Upper lobe of left lung (tissue), 6 donors: ENCODE measurements around the gene ARV1. TPM values are rescaled to one million over a fixed set of nuclear protein-coding genes. Genes with fewer than 3 reads are reported as not detected.
A peak's percentile ranks its signal among the peaks of the same experiment; 100 is the strongest.
"Not testable (repeated sequence)": the region's sequence is repeated elsewhere in the genome, so short reads cannot be mapped to it uniquely, and the experiment has no call there.

Experiments
- ATAC-seq, 2 donors: fragments of 200-7000 bp; cut with Tn5 transposase; one replicate each; pipeline ENCODE4 v1.9.1; 2022; ENCODE audit warnings: mild to moderate bottlenecking in 2 of 2, moderate library complexity in 2 of 2; ENCODE audit not compliant: low FRiP score in 2 of 2
- DNase-seq, 2 donors: peaks; one replicate each; pipeline ENCODE4 v3.0.0-alpha.2; 2019 to 2020
- H3K27ac ChIP-seq, 4 donors: fragments of 200-600 bp; sonication (generic); one replicate each; pipeline ENCODE4 v1.5.1; 2016 to 2019
- H3K27me3 ChIP-seq, 4 donors: fragments of 200-600 bp; sonication (generic); one replicate each; pipeline ENCODE4 v1.5.1; 2017 to 2019
- H3K36me3 ChIP-seq, 4 donors: fragments of 200-600 bp; sonication (generic); one replicate each; pipeline ENCODE4 v1.5.1; 2016 to 2019
- H3K4me1 ChIP-seq, 4 donors: fragments of 200-600 bp; sonication (generic); one replicate each; pipeline ENCODE4 v1.5.1; 2018 to 2019
- H3K4me3 ChIP-seq, 4 donors: fragments of 200-600 bp; sonication (generic); one replicate each; pipeline ENCODE4 v1.5.1; 2017 to 2019; ENCODE audit warnings: mild to moderate bottlenecking in 2 of 4, moderate library complexity in 1 of 4
- H3K9me3 ChIP-seq, 4 donors: fragments of 200-600 bp; sonication (generic); one replicate each; pipeline ENCODE4 v1.5.1; 2018 to 2019
- CTCF ChIP-seq, 6 experiments: fragments of 450-650 bp in 4 of 6; fragments of 200-600 bp in 2 of 6; sonication (generic) in 2 of 6; IDR thresholded peaks; one replicate each; pipeline ENCODE4 v1.5.1; 2016 to 2019; ENCODE audit warnings: antibody characterized with exemption in 6 of 6
- EP300 ChIP-seq, 4 donors: sonication (generic); formaldehyde crosslinking; IDR thresholded peaks; one replicate each; pipeline ENCODE4 v1.5.1; 2017; ENCODE audit warnings: antibody characterized with exemption in 4 of 4, control low read depth in 2 of 4
- POLR2A ChIP-seq, 4 donors: fragments of 450-650 bp; IDR thresholded peaks; one replicate each; pipeline ENCODE4 v1.5.1; 2016 to 2017; ENCODE audit warnings: antibody characterized with exemption in 4 of 4, mild to moderate bottlenecking in 2 of 4
- POLR2AphosphoS5 ChIP-seq, 2 donors: sonication (generic); formaldehyde crosslinking; IDR thresholded peaks; one replicate each; pipeline ENCODE4 v1.5.1; 2017; ENCODE audit warnings: antibody characterized with exemption in 2 of 2
- WGBS, 2 donors: methylation state at CpG; one replicate each; pipeline ENCODE4 v1.1.5; 2017 to 2018; 5-methylcytosine and 5-hydroxymethylcytosine counted together
- total RNA-seq, 6 donors: library from RNA; depleted of rRNA in 4 of 6; stranded (reverse); fragments of >200 nt in 4 of 6; gene quantifications; one replicate each; pipeline versions ENCODE4 v1.1.0 to v1.2.1, GENCODE V29; 2016 to 2021
- donor health status: DM: no; HTN: no; CAD: no; lungs with moderate emphysema.
- donor health status: DM: no; HTN: yes; CAD: no; lungs with severe emphysema.

ARV1 gene
- total RNA-seq, 6 donors from 2014 or later = 2.3 to 25.2 (median 19.6) TPM

- ATAC-seq (peak in 1 of 2 donors; percentile 2), DNase-seq (peak in 1 of 2 donors; percentile 88)
- H3K27ac ChIP-seq = peak overlapping the region; percentile 39 to 89 (median 78)
- peaks cover 10 to 40% (median 17%) of the 10 kb centered on the region in 4 donors for H3K4me1 ChIP-seq
- peaks cover 0 to 11% (median 3%) of the 10 kb centered on the region in 4 donors for H3K9me3 ChIP-seq
- WGBS, 2 donors = 5 to 8% methylated on average over 15 to 31 of the region's 37 CpGs
- TF ChIP-seq POLR2A (IDR thresholded peaks at IDR 0.05) (no peak), POLR2AphosphoS5 (IDR thresholded peaks at IDR 0.05) (no peak), EP300 (IDR thresholded peaks at IDR 0.05) (no peak), CTCF (IDR thresholded peaks at IDR 0.05) (no peak)
- no peaks in the 10 kb centered on the region for H3K36me3 ChIP-seq
- H3K4me3 ChIP-seq = peak overlapping the region in 3 of 4 donors; percentile 72 to 96 (median 85)
- peaks cover 0 to 9% (median 0%) of the 10 kb centered on the region in 4 donors for H3K27me3 ChIP-seq
These were observed 62.2 kb downstream of the ARV1 start for GRCh38 chr1:231040800-231041718.

DNA sequence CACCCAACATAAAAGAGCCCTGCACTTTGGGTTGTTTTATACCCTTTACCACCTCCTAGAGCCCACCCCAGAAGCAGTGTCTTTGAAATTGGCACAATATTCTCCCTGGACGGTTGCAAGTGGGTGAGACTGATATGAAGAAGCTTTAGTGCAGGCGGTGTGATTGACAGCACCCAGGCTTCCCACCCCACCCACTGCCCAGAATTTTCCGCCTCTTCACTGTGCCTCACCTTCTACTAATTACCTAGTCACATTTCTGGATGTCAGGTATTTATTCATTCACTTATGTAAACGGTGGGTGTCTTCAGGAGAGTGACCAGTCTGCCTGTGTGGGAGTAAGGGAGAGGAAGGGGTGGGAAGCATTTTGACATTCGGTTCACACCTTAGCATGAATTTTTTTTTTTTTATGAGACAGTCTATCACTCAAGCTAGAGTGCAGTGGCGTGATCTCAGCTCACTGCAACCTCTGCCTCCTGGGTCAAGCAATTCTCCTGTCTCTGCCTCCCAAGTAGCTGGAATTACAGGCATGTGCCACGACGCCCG is 62.9 kb downstream of the ARV1 start:
- no peaks in the 10 kb centered on the region for H3K36me3 ChIP-seq
- H3K27me3 ChIP-seq = peaks cover 0 to 9% (median 0%) of the 10 kb centered on the region in 4 donors
- H3K9me3 ChIP-seq = peaks cover 0 to 11% (median 3%) of the 10 kb centered on the region in 4 donors
- ATAC-seq = no peak
- WGBS, 2 donors = 76 to 78% methylated on average over 9 of the region's 9 CpGs
- no peak for DNase-seq
- TF ChIP-seq POLR2A (IDR thresholded peaks at IDR 0.05) = no peak
- no peak for TF ChIP-seq EP300 (IDR thresholded peaks at IDR 0.05)
- no peak for TF ChIP-seq CTCF (IDR thresholded peaks at IDR 0.05)
- no peak for TF ChIP-seq POLR2AphosphoS5 (IDR thresholded peaks at IDR 0.05)
- H3K27ac ChIP-seq = peak overlapping the region in 1 of 4 donors; percentile 76
- H3K4me3 ChIP-seq = no peak overlapping the region
- peaks cover 10 to 35% (median 13%) of the 10 kb centered on the region in 4 donors for H3K4me1 ChIP-seq

GRCh38 chr1:231044588-231044987 is 65.7 kb downstream of the ARV1 start:
- peaks cover 5 to 20% (median 14%) of the 10 kb centered on the region in 4 donors for H3K4me1 ChIP-seq
- no peak overlapping the region for H3K27ac ChIP-seq
- H3K9me3 ChIP-seq = peaks cover 0 to 11% (median 3%) of the 10 kb centered on the region in 4 donors
- ATAC-seq = no peak
- 92 to 94% methylated on average over 1 of the region's 1 CpG for WGBS, 2 donors
- no peak for DNase-seq
- H3K36me3 ChIP-seq = no peaks in the 10 kb centered on the region
- no peak for TF ChIP-seq EP300 (IDR thresholded peaks at IDR 0.05)
- no peak for TF ChIP-seq POLR2AphosphoS5 (IDR thresholded peaks at IDR 0.05)
- TF ChIP-seq CTCF (IDR thresholded peaks at IDR 0.05) = no peak
- no peak for TF ChIP-seq POLR2A (IDR thresholded peaks at IDR 0.05)
- H3K4me3 ChIP-seq = no peak overlapping the region
- H3K27me3 ChIP-seq = peaks cover 0 to 4% (median 0%) of the 10 kb centered on the region in 4 donors

DNA sequence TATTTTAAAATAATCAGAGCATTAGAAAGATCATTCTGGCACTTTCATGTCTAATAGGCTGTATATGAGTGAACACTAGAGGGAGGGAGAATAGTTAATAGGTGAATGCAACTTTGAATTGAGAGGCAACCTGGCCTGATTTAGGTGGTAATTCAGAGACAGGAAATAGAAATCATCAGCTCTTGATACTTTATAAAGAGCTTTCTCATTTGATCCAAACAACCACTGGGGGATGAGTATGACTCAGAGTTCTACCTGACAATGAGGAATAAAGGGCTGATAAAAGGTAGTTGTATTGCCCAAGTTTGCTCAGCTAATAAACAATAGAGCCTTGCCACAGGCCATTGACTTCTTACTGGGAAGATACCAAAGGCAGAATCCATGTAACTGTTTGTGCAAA is 66.4 kb downstream of the ARV1 start:
- TF ChIP-seq POLR2A (IDR thresholded peaks at IDR 0.05) = no peak
- no peak for TF ChIP-seq EP300 (IDR thresholded peaks at IDR 0.05)
- TF ChIP-seq POLR2AphosphoS5 (IDR thresholded peaks at IDR 0.05) = no peak
- no peak for TF ChIP-seq CTCF (IDR thresholded peaks at IDR 0.05)
- ATAC-seq = no peak
- peaks cover 0 to 11% (median 3%) of the 10 kb centered on the region in 4 donors for H3K9me3 ChIP-seq

GRCh38 chr1:231045921-231046729 is 67.2 kb downstream of the ARV1 start:
- not testable (repeated sequence) for H3K27ac ChIP-seq, DNase-seq, ATAC-seq, H3K36me3 ChIP-seq, H3K27me3 ChIP-seq, H3K4me3 ChIP-seq
- 73 to 83% methylated on average over 10 of the region's 10 CpGs for WGBS, 2 donors
- peaks cover 0 to 11% (median 3%) of the 10 kb centered on the region in 4 donors for H3K9me3 ChIP-seq
- H3K4me1 ChIP-seq = peaks cover 0 to 12% (median 4%) of the 10 kb centered on the region in 4 donors

More for the DNA sequence above, 66.4 kb downstream of the ARV1 start:
- H3K27ac ChIP-seq = no peak overlapping the region
- H3K4me1 ChIP-seq = peaks cover 5 to 20% (median 12%) of the 10 kb centered on the region in 4 donors
- no peaks in the 10 kb centered on the region for H3K27me3 ChIP-seq
- H3K36me3 ChIP-seq = no peaks in the 10 kb centered on the region
- no peak overlapping the region for H3K4me3 ChIP-seq
- DNase-seq = no peak
